Heart left ventricle (tissue), 13 donors: ENCODE measurements around the gene COQ8A.

Experiments used
- POLR2A ChIP-seq, 2 donors: fragments of 450-650 bp; IDR thresholded peaks; one replicate each; pipeline ENCODE4 v1.6.1; 2017; ENCODE audit warnings: antibody characterized with exemption in 2 of 2, mild to moderate bottlenecking in 2 of 2, moderate library complexity in 2 of 2
- TF ChIP-seq, protein P1 (sequence below), 12 donors: fragments of 200-600 bp; sonication (generic) in 4 of 12; IDR thresholded peaks; one replicate each; pipeline versions ENCODE4 v1.5.0 to v1.8.0; 2018 to 2022; ENCODE audit warnings: antibody characterized with exemption in 12 of 12, mild to moderate bottlenecking in 5 of 12
- donor health status: ischemic (EF 13 %, LVEDD 7.1; RV severe dilation, severe dysfunction).
- donor health status: DM: no; HTN: yes; CAD: no.
- donor health status: DM: no; HTN: no; CAD: no.
- donor health status: ischemic (EF 25% LVEDD 6.9; RV normal size, moderate dysfunction).
- donor health status: ischemic (EF 25% LVEDD 5.7; RV mildly dilated, moderate dysfunction).
- donor health status: ischemic (EF 35%, LVEDD 5.7; RV mildly dilated, moderate dysfunction).
- donor health status: nonischemic (EF 11% LVEDD 7.7; RV severe dilation, severe dysfunction).
- donor health status: DM: yes; HTN: yes; CAD: no.
- donor health status: PGD.
- donor health status: ischemic (EF 29% LVEDD 5.4; RV normal size, mild dysfunction).
- donor health status: nonischemic (EF 23%, LVEDD 6.1; RV moderate dilation, normal function).

DNA sequence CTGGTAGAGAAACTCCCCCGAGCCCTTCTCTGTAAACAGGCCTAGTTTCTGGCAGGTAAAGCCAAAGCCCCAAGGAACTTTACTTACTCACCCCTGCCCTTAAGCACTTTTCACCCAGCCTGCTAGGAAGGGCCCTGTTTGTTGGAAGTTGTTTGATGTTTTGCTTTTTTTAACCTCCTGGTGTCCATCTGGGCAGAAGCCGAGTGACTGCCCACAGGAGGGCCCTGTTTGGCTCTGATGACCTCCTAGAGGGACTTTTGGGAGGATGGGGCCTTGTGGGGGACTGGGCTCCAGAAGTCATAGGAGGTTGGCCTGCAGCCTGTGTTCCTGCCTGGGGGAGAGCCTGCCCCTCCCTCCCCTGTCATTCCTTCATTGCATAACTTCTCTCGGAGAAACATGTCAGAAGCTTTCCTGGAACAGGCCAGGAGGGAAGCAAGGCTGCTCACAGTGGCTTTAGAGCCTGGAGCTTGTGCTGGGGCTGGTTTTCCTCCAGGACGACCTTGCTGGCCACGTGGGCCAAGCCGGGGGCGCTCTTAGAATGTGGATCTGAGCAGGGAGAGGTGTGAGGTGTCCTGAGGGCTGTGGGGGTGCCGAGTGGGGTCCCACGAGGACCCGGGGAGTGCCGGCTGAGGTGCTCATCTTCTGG lies 33.9 kb downstream of the COQ8A start:
- TF ChIP-seq, protein P1, sequence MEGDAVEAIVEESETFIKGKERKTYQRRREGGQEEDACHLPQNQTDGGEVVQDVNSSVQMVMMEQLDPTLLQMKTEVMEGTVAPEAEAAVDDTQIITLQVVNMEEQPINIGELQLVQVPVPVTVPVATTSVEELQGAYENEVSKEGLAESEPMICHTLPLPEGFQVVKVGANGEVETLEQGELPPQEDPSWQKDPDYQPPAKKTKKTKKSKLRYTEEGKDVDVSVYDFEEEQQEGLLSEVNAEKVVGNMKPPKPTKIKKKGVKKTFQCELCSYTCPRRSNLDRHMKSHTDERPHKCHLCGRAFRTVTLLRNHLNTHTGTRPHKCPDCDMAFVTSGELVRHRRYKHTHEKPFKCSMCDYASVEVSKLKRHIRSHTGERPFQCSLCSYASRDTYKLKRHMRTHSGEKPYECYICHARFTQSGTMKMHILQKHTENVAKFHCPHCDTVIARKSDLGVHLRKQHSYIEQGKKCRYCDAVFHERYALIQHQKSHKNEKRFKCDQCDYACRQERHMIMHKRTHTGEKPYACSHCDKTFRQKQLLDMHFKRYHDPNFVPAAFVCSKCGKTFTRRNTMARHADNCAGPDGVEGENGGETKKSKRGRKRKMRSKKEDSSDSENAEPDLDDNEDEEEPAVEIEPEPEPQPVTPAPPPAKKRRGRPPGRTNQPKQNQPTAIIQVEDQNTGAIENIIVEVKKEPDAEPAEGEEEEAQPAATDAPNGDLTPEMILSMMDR (IDR thresholded peaks at IDR 0.05) = peak in 2 of 12 donors; percentile 9 to 16
- no peak for TF ChIP-seq POLR2A (IDR thresholded peaks at IDR 0.05)
